HepG2 (cell line): Measurements from ENCODE around the gene TP53.
A peak's percentile ranks its signal among the peaks of the same experiment; 100 is the strongest.

Source experiments
- AKAP8 ChIP-seq: sonication (generic); formaldehyde crosslinking; IDR thresholded peaks from 2 replicates; pipeline ENCODE4 v1.5.1; 2020; ENCODE audit warnings: mild to moderate bottlenecking, missing genetic modification reagents
- CTCF ChIP-seq: sonication (generic); formaldehyde crosslinking; IDR thresholded peaks from 2 replicates; pipeline ENCODE4 v1.5.0; 2020; ENCODE audit warnings: mild to moderate bottlenecking, missing genetic modification reagents, moderate library complexity
- EZH2 ChIP-seq: conservative IDR thresholded peaks from 2 replicates; pipeline ENCODE4 v1.6.1; 2012; ENCODE audit warnings: mild to moderate bottlenecking, low read depth, low read length, moderate library complexity
- FOSL1 ChIP-seq: sonication (generic); formaldehyde crosslinking; IDR thresholded peaks from 2 replicates; pipeline ENCODE4 v1.9.0; 2021; ENCODE audit warnings: missing genetic modification reagents, borderline replicate concordance
- HDAC6 ChIP-seq: fragments of 200-600 bp; sonication (generic); IDR thresholded peaks from 2 replicates; pipeline ENCODE4 v1.7.0; 2017; ENCODE audit warnings: mild to moderate bottlenecking, antibody characterized with exemption, low read length, low read depth
- HMGXB3 ChIP-seq: sonication (generic); formaldehyde crosslinking; IDR thresholded peaks from 2 replicates; pipeline ENCODE4 v1.4.0; 2020; ENCODE audit warnings: missing genetic modification reagents, borderline replicate concordance
- NCOA1 ChIP-seq: sonication (generic); formaldehyde crosslinking; IDR thresholded peaks from 2 replicates; pipeline ENCODE4 v1.9.0; 2021; ENCODE audit warnings: missing genetic modification reagents
- NKX3-1 ChIP-seq: sonication (generic); formaldehyde crosslinking; IDR thresholded peaks from 2 replicates; pipeline ENCODE4 v1.5.0; 2020; ENCODE audit warnings: missing genetic modification reagents
- POGK ChIP-seq: sonication (generic); formaldehyde crosslinking; conservative IDR thresholded peaks from 2 replicates; pipeline ENCODE4 v1.8.0; 2022; ENCODE audit warnings: mild to moderate bottlenecking, moderate library complexity, missing genetic modification reagents
- SIN3A ChIP-seq: IDR thresholded peaks from 2 replicates; pipeline ENCODE4 v1.6.1; 2011; ENCODE audit warnings: low read depth, mild to moderate bottlenecking, control low read depth, low read length, borderline replicate concordance
- THRA ChIP-seq: sonication (generic); formaldehyde crosslinking; IDR thresholded peaks from 2 replicates; pipeline ENCODE4 v1.4.0; 2020; ENCODE audit warnings: missing genetic modification reagents, borderline replicate concordance
- ZNF572 ChIP-seq: sonication (generic); formaldehyde crosslinking; IDR thresholded peaks from 2 replicates; pipeline ENCODE4 v1.5.1; 2020; ENCODE audit warnings: mild to moderate bottlenecking, missing genetic modification reagents
- ZZZ3 ChIP-seq: sonication (generic); formaldehyde crosslinking; IDR thresholded peaks from 2 replicates; pipeline ENCODE4 v1.4.0; 2020; ENCODE audit warnings: missing genetic modification reagents, mild to moderate bottlenecking, borderline replicate concordance

GRCh38 chr17:7685533-7686221 is 1.6 kb downstream of the TP53 start:
- TF ChIP-seq HDAC6 (no peak), FOSL1 (CRISPR knock-in tag) (no peak), EZH2 (no peak), POGK (CRISPR knock-in tag) (no peak), HMGXB3 (no peak), CTCF (CRISPR knock-in tag) (no peak), AKAP8 (CRISPR knock-in tag) (no peak), ZNF572 (no peak), NCOA1 (CRISPR knock-in tag) (no peak), ZZZ3 (CRISPR knock-in tag) (no peak), SIN3A (peak; percentile 87), THRA (0 out of 2 replicates have a peak, but pooled peaks have one; percentile 7), NKX3-1 (CRISPR knock-in tag) (no peak)
